ENCODE results near the gene TSPAN4. TPM values are rescaled to one million over a fixed set of nuclear protein-coding genes. Genes with fewer than 3 reads are reported as not detected.

The TSPAN4 gene
- total RNA-seq, 2 experiments from 2014 or later = 4.4 to 4.5 TPM

DNA sequence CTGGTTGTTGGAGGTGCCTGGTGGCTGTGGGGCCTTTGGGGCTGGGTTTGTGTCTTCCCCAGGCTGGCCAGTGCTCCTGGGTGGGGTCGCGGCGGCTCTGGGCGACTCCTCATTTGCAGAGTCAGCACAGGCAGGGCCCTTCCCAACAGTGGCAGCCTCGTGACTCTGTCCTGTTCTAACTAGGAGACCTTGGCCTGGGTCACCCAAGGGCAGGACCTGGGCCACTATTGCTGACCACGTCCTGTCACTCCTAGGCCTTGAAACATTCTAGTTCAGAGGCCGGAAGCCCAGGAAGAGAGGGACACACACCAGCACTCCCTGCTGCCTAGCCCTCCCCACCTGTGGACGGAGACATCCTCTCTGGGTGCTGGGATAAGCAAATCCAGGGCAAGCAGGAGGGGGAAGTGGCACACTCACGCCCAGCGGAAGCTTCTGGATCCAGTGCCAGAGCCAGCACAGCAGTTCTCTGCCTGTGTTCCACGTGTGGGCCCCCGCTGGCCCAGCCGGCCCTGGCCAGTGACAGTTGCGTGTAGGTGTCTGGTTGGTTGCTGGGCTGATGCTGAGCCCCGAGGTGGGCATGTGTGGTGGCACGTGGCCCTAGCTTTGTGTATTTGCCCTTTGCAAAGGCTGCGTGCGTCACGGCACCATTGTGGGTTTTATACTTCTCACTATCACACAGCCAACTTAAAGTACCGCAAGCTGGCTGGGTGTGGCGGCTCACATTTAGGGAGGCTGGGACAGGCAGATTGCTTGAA is 72.3 kb downstream of the TSPAN4 start:
- CTCF ChIA-PET = interaction anchor here (0.6 to 0.7 kb wide), 2 partner anchors 10 to 53 kb away, joined by 3 read pairs; no protein-coding TSS in a partner anchor
- no peaks in the 10 kb centered on the region for H3K36me3 Mint-ChIP-seq (ENCODE audit: low read depth)
- POLR2A ChIA-PET = no interaction called here
- no peak for DNase-seq
- H3K4me1 Mint-ChIP-seq = peaks cover 8% of the 10 kb centered on the region
- no peaks in the 10 kb centered on the region for H3K27me3 Mint-ChIP-seq
- H3K4me3 Mint-ChIP-seq = no peak overlapping the region
- H3K27ac Mint-ChIP-seq = no peak overlapping the region
- no peaks in the 10 kb centered on the region for H3K9me3 Mint-ChIP-seq

Other genes starting within 250 kb of the TSPAN4 start
- 100 to 1,000 TPM; 220 to 221 TPM for gene IRF7, start 226.9 kb upstream of the TSPAN4 start, total RNA-seq
- gene CDHR5, start 217.9 kb upstream of the TSPAN4 start, total RNA-seq = not detected
- not detected for gene SCT, start 215.7 kb upstream of the TSPAN4 start, total RNA-seq
- under 1 TPM; 0.18 to 0.20 TPM for gene DRD4, start 205.6 kb upstream of the TSPAN4 start, total RNA-seq
- 10 to 100 TPM; 33.0 to 34.2 TPM for gene DEAF1, start 147.6 kb upstream of the TSPAN4 start, total RNA-seq
- 10 to 100 TPM; 22.6 to 25.3 TPM for gene TMEM80, start 147.0 kb upstream of the TSPAN4 start, total RNA-seq
- 10 to 100 TPM; 16.2 to 19.4 TPM for gene EPS8L2, start 136.6 kb upstream of the TSPAN4 start, total RNA-seq
- 100 to 1,000 TPM; 215 to 224 TPM for gene TALDO1, start 95.4 kb upstream of the TSPAN4 start, total RNA-seq
- 10 to 100 TPM; 48.6 to 52.9 TPM for gene GATD1, start 65.4 kb upstream of the TSPAN4 start, total RNA-seq
- gene CEND1, start 52.8 kb upstream of the TSPAN4 start, total RNA-seq = 1 to 10 TPM; 1.2 to 1.6 TPM
- 10 to 100 TPM; 35.7 to 38.3 TPM for gene SLC25A22, start 44.6 kb upstream of the TSPAN4 start, total RNA-seq
- gene PIDD1, start 37.6 kb upstream of the TSPAN4 start, total RNA-seq = 10 to 100 TPM; 45.1 to 48.5 TPM
- gene RPLP2, start 32.9 kb upstream of the TSPAN4 start, total RNA-seq = 1,000 to 10,000 TPM; 2,077 to 2,079 TPM
- 10 to 100 TPM; 66.8 to 70.9 TPM for gene PNPLA2, start 23.9 kb upstream of the TSPAN4 start, total RNA-seq
- gene CRACR2B, start 14.9 kb upstream of the TSPAN4 start, total RNA-seq = 10 to 100 TPM; 12.7 to 13.7 TPM
- 10 to 100 TPM; 28.0 to 28.6 TPM for gene CD151, start 9.9 kb upstream of the TSPAN4 start, total RNA-seq
- 10 to 100 TPM; 59.3 to 61.5 TPM for gene POLR2L, start 323 bp upstream of the TSPAN4 start, total RNA-seq
- 10 to 100 TPM; 38.2 to 39.2 TPM for gene CHID1, start 68.0 kb downstream of the TSPAN4 start, total RNA-seq
- gene AP2A2, start 83.0 kb downstream of the TSPAN4 start, total RNA-seq = 10 to 100 TPM; 50.5 to 51.1 TPM
- not detected for gene MUC6, start 193.9 kb downstream of the TSPAN4 start, total RNA-seq
- not detected for gene MUC2, start 232.0 kb downstream of the TSPAN4 start, total RNA-seq

Data from activated CD4-positive, alpha-beta memory T cell treated with anti-CD3 and anti-CD28 coated beads, Interleukin-2, amount 10 ng/mL, durations not matched to agents 7 days and 5 days (primary cell).